GM19025 (cell line): Measurements from ENCODE around the gene ZDHHC12.

Experiments used
- ATAC-seq: cut with Tn5 transposase; IDR thresholded peaks from one replicate; pipeline ENCODE4 v1.9.1; 2021; ENCODE audit warnings: mild to moderate bottlenecking, low read depth, moderate library complexity; ENCODE audit not compliant: unreplicated experiment

ZDHHC12 gene

GRCh38 chr9:128723866-128724743, at the start of gene ZDHHC12:
TSS of gene ZDHHC12 (minus strand) at chr9:128724127. CDS start at chr9:128724093, 34 bp downstream.
- peak; percentile 96 for ATAC-seq

GRCh38 chr9:128773049-128773448, 49.1 kb upstream of the ZDHHC12 start:
- no peak for ATAC-seq

- peak; percentile 89 for ATAC-seq
Observed at GRCh38 chr9:128771745-128772519, 48.0 kb upstream of the ZDHHC12 start, which contains the start of gene ZER1. TSS of gene ZER1 (minus strand) at chr9:128771927. CDS start at chr9:128755565, 16,362 bp downstream.

- ATAC-seq, result no peak
Observed at GRCh38 chr9:128771094-128771721, 47.3 kb upstream of the ZDHHC12 start.

GRCh38 chr9:128770286-128771030, 46.5 kb upstream of the ZDHHC12 start:
- no peak for ATAC-seq

- ATAC-seq, result no peak
Observed at GRCh38 chr9:128768606-128769005, 44.7 kb upstream of the ZDHHC12 start.

GRCh38 chr9:128765499-128765898, 41.6 kb upstream of the ZDHHC12 start:
- ATAC-seq, result no peak

- ATAC-seq, result no peak
Observed at GRCh38 chr9:128764361-128764760, 40.4 kb upstream of the ZDHHC12 start.

- no peak for ATAC-seq
Observed at GRCh38 chr9:128762671-128763449, 38.9 kb upstream of the ZDHHC12 start.

GRCh38 chr9:128757602-128758001, 33.7 kb upstream of the ZDHHC12 start:
- ATAC-seq, result no peak

GRCh38 chr9:128753627-128754026, 29.7 kb upstream of the ZDHHC12 start:
- ATAC-seq, result no peak

- ATAC-seq, result no peak
Observed at GRCh38 chr9:128750926-128751595, 27.1 kb upstream of the ZDHHC12 start.

GRCh38 chr9:128747241-128747640, 23.3 kb upstream of the ZDHHC12 start:
- ATAC-seq, result no peak

GRCh38 chr9:128743421-128743820, 19.5 kb upstream of the ZDHHC12 start:
- ATAC-seq, result no peak

GRCh38 chr9:128742401-128742800, 18.5 kb upstream of the ZDHHC12 start:
- no peak for ATAC-seq

GRCh38 chr9:128735373-128735772, 11.4 kb upstream of the ZDHHC12 start:
- no peak for ATAC-seq

- no peak for ATAC-seq
Observed at GRCh38 chr9:128733256-128733655, 9.3 kb upstream of the ZDHHC12 start.

- ATAC-seq, result no peak
Observed at GRCh38 chr9:128732576-128732975, 8.6 kb upstream of the ZDHHC12 start.

GRCh38 chr9:128731691-128732090, 7.8 kb upstream of the ZDHHC12 start:
- ATAC-seq, result no peak
